ENCODE data around the gene FAM227A. TPM values are rescaled to one million over a fixed set of nuclear protein-coding genes. Genes with fewer than 3 reads are reported as not detected.

FAM227A gene
- total and polyA plus RNA-seq, 2 of the 8 experiments (the other 6 are each of a cell fraction or from before 2014, with no cell fraction given): 2.1 to 3.9 TPM

- TF ChIP-seq SRF (IDR thresholded peaks at IDR 0.05; ENCODE audit: low read depth, low read length): no peak
- TF ChIP-seq TBP (IDR thresholded peaks at IDR 0.05; ENCODE audit: low read depth, low read length): no peak
- TF ChIP-seq E2F6 (IDR thresholded peaks at IDR 0.05): no peak
- no peak for TF ChIP-seq MAX (IDR thresholded peaks at IDR 0.05)
Observed at GRCh38 chr22:38564669-38565068, 91.5 kb downstream of the FAM227A start (continued).
